ENCODE data around the gene THUMPD3.

Gene THUMPD3

GRCh38 chr3:9397906-9398699 is 35.2 kb downstream of the THUMPD3 start:
- peak; percentile 44 for DNase-seq

- peak; percentile 49 for DNase-seq
These were observed 36.0 kb downstream of the THUMPD3 start for GRCh38 chr3:9398700-9399336.

GRCh38 chr3:9399337-9399703 is 36.5 kb downstream of the THUMPD3 start:
- peak; percentile 29 for DNase-seq

GRCh38 chr3:9399746-9400145 is 36.9 kb downstream of the THUMPD3 start:
- peak; percentile 91 for DNase-seq

- no peak for DNase-seq
These were observed 37.8 kb downstream of the THUMPD3 start for GRCh38 chr3:9400616-9401015.

GRCh38 chr3:9401986-9402385 is 39.1 kb downstream of the THUMPD3 start:
- no peak for DNase-seq

GRCh38 chr3:9402410-9403228 is 39.8 kb downstream of the THUMPD3 start:
- no peak for DNase-seq

GRCh38 chr3:9403463-9403862 is 40.6 kb downstream of the THUMPD3 start:
- no peak for DNase-seq

GRCh38 chr3:9404680-9405079 is 41.8 kb downstream of the THUMPD3 start:
- DNase-seq: no peak

- DNase-seq: no peak
These were observed 42.9 kb downstream of the THUMPD3 start for GRCh38 chr3:9405756-9406155.

- DNase-seq: no peak
These were observed 44.2 kb downstream of the THUMPD3 start for GRCh38 chr3:9406856-9407626.

- no peak for DNase-seq
These were observed 45.2 kb downstream of the THUMPD3 start for GRCh38 chr3:9408061-9408460.

- no peak for DNase-seq
These were observed 45.7 kb downstream of the THUMPD3 start for GRCh38 chr3:9408546-9408945.

GRCh38 chr3:9409981-9410854 is 47.4 kb downstream of the THUMPD3 start:
- no peak for DNase-seq

GRCh38 chr3:9411302-9411701 is 48.4 kb downstream of the THUMPD3 start:
- DNase-seq: no peak

GRCh38 chr3:9412293-9412692 is 49.4 kb downstream of the THUMPD3 start:
- DNase-seq: no peak

- DNase-seq: no peak
These were observed 52.0 kb downstream of the THUMPD3 start for GRCh38 chr3:9414826-9415225.

- no peak for DNase-seq
These were observed 52.8 kb downstream of the THUMPD3 start for GRCh38 chr3:9415485-9416138.

GRCh38 chr3:9416139-9416780 is 53.4 kb downstream of the THUMPD3 start:
- peak; percentile 46 for DNase-seq

- DNase-seq: peak; percentile 45
These were observed 58.1 kb downstream of the THUMPD3 start for GRCh38 chr3:9420850-9421549.

Measured in EL (cell line).